Activated CD4-positive, alpha-beta memory T cell treated with anti-CD3 and anti-CD28 coated beads, Interleukin-2, amount 10 ng/mL, durations not matched to agents 7 days and 5 days (primary cell): ENCODE data around the gene NEDD4L. TPM values are rescaled to one million over a fixed set of nuclear protein-coding genes. Genes with fewer than 3 reads are reported as not detected.

Experiments used
- CTCF ChIA-PET: fragments of 350-600 bp; sonication (Branson Sonifier 250); formaldehyde crosslinking; loops from one replicate; lab custom pipeline; 2021; ENCODE audit warnings: antibody characterized with exemption, inconsistent platforms; lab: Charles Lee
- POLR2A ChIA-PET: fragments of 350-600 bp; sonication (Branson Sonifier 250); formaldehyde crosslinking; loops from one replicate; lab custom pipeline; 2021; ENCODE audit warnings: antibody characterized with exemption; lab: Charles Lee
- DNase-seq: peaks from one replicate; pipeline ENCODE4 v3.0.0-alpha.2; 2020
- H3K27ac Mint-ChIP-seq: one replicate; pipeline ENCODE4 v1.8.0; 2021; ENCODE audit warnings: mild to moderate bottlenecking, mixed read lengths
- H3K27me3 Mint-ChIP-seq: one replicate; pipeline ENCODE4 v1.8.0; 2021; ENCODE audit warnings: mixed read lengths
- H3K36me3 Mint-ChIP-seq: one replicate; pipeline ENCODE4 v1.8.0; 2021; ENCODE audit warnings: low read depth, mixed read lengths
- H3K4me1 Mint-ChIP-seq: one replicate; pipeline ENCODE4 v1.8.0; 2021; ENCODE audit warnings: mixed read lengths
- H3K4me3 Mint-ChIP-seq: one replicate; pipeline ENCODE4 v1.8.0; 2021; ENCODE audit warnings: mild to moderate bottlenecking, mixed read lengths
- H3K9me3 Mint-ChIP-seq: one replicate; pipeline ENCODE4 v1.8.0; 2021; ENCODE audit warnings: mixed read lengths
- total RNA-seq, 2 experiments: library from RNA; stranded (reverse); gene quantifications; one replicate each; pipeline ENCODE4 v1.2.3, GENCODE V29; 2021

The NEDD4L gene
- total RNA-seq, 2 experiments from 2014 or later, result 4.6 to 5.8 TPM

DNA sequence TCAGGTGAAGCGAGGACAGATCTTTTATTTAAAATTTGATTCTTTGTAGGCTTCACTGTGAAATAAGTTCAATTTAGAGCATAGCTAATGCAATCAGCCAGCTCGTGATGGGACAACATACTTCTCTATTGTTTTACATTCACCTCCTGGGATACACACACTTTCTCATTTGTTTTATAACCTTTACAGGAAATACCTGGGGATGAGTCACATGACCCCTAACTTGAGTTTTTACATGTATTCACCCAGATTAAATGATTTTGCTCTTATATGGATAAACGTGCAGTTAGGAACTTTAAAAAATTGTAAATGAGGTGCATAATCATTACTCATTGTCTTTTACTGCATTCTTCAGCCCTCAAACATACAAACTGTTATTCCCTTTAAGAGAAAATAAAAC, 152.1 kb downstream of the NEDD4L start:
- ChIA-PET POLR2A (no interaction called here), CTCF (interaction anchor here (2.6 kb wide), 1 partner anchor 15 kb away, joined by 9 read pairs; no protein-coding TSS in a partner anchor)
- peak overlapping the region; percentile 70 for H3K4me3 Mint-ChIP-seq
- no peaks in the 10 kb centered on the region for H3K9me3 Mint-ChIP-seq
- DNase-seq, result no peak
- H3K4me1 Mint-ChIP-seq, result peaks cover 11% of the 10 kb centered on the region
- H3K27ac Mint-ChIP-seq, result no peak overlapping the region
- peaks cover 18% of the 10 kb centered on the region for H3K27me3 Mint-ChIP-seq
- no peaks in the 10 kb centered on the region for H3K36me3 Mint-ChIP-seq

DNA sequence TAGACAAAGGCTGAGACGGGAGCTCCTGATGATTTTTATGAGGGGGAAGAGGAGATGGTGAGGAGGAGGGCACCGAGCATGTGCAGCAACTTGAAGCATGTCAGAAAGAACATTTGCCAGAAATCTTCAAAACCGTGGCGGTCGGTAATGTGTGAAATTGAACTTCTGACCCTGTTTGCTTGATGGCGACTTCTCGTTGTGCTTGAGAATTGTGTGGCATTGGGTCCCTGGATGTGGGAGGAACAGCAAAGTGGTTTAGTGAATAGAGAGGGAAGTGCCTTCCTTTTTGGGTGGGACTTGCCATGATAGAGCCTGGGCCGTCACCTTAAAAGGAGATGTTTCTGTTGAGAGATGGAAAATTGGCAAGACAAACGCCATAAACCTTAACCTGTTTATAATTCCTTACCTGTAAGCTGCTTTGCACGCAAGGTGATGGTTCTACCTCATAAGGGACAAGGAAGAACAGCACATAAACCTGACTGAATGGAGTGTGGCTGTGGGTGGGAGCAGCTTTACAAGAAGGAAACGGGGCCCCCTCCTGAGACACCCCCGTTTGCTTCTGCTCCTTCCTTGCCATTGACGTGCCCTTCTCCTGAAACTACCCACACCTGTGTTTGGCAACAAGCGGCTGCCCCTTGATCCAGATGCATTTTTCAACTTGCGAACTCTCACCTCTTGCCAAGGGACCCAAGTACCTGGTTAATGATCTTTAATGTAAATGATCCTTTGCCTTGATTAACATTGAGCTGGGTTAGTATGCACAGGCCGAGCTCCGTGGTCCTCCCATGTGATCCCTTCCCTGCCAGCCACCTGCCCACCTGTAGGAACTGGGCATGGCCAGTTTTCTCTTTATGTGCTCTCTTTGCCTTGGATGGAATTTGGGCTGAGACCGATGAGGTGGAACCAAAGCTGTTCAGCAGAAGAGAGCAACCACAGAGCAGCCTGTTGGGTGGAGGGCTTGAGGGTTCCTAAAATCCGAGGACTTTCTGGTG, 153.2 kb downstream of the NEDD4L start:
- peaks cover 11% of the 10 kb centered on the region for H3K4me1 Mint-ChIP-seq
- H3K9me3 Mint-ChIP-seq, result no peaks in the 10 kb centered on the region
- CTCF ChIA-PET, result interaction anchor here (0.6 to 2.6 kb wide), 2 partner anchors 15 to 16 kb away, joined by 3 to 9 read pairs; no protein-coding TSS in a partner anchor
- H3K36me3 Mint-ChIP-seq, result no peaks in the 10 kb centered on the region
- no peak for DNase-seq
- no peak overlapping the region for H3K4me3 Mint-ChIP-seq
- POLR2A ChIA-PET, result no interaction called here
- H3K27ac Mint-ChIP-seq, result no peak overlapping the region
- peaks cover 18% of the 10 kb centered on the region for H3K27me3 Mint-ChIP-seq

DNA sequence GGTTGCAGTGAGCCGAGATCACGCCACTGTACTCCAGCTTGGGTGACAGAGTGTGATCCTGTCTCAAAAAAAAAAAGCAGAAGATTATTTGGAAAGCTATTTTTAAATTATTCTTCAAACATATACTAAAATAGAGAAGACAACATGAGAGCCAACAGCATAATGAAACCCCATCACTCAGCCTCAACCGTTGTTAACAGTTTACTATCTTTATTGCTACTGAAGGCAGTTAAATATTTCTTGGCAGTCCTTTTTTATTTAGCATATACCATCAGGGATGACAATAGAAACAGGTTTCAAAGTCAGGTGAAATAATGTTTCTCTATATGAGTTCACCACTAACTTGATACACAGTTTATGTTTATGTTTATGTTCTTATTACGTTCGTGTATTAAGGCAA, 157.2 kb downstream of the NEDD4L start:
- Mint-ChIP-seq H3K4me1 (no peaks in the 10 kb centered on the region), H3K36me3 (no peaks in the 10 kb centered on the region), H3K27ac (no peak overlapping the region), H3K4me3 (no peak overlapping the region), H3K27me3 (peaks cover 3% of the 10 kb centered on the region), H3K9me3 (no peaks in the 10 kb centered on the region)
- no peak for DNase-seq
- POLR2A ChIA-PET, result no interaction called here
- CTCF ChIA-PET, result no interaction called here

GRCh38 chr18:58201733-58202730, 158.0 kb downstream of the NEDD4L start:
- ChIA-PET CTCF (no interaction called here), POLR2A (no interaction called here)
- no peak for DNase-seq
- Mint-ChIP-seq H3K27ac (no peak overlapping the region), H3K27me3 (no peaks in the 10 kb centered on the region), H3K9me3 (no peaks in the 10 kb centered on the region), H3K4me1 (no peaks in the 10 kb centered on the region), H3K4me3 (no peak overlapping the region), H3K36me3 (no peaks in the 10 kb centered on the region)

GRCh38 chr18:58204776-58205442, 160.9 kb downstream of the NEDD4L start:
- Mint-ChIP-seq H3K4me1 (peaks cover 3% of the 10 kb centered on the region), H3K27me3 (no peaks in the 10 kb centered on the region), H3K4me3 (no peak overlapping the region), H3K36me3 (no peaks in the 10 kb centered on the region), H3K9me3 (no peaks in the 10 kb centered on the region), H3K27ac (no peak overlapping the region)
- CTCF ChIA-PET, result no interaction called here
- DNase-seq, result no peak
- POLR2A ChIA-PET, result no interaction called here

DNA sequence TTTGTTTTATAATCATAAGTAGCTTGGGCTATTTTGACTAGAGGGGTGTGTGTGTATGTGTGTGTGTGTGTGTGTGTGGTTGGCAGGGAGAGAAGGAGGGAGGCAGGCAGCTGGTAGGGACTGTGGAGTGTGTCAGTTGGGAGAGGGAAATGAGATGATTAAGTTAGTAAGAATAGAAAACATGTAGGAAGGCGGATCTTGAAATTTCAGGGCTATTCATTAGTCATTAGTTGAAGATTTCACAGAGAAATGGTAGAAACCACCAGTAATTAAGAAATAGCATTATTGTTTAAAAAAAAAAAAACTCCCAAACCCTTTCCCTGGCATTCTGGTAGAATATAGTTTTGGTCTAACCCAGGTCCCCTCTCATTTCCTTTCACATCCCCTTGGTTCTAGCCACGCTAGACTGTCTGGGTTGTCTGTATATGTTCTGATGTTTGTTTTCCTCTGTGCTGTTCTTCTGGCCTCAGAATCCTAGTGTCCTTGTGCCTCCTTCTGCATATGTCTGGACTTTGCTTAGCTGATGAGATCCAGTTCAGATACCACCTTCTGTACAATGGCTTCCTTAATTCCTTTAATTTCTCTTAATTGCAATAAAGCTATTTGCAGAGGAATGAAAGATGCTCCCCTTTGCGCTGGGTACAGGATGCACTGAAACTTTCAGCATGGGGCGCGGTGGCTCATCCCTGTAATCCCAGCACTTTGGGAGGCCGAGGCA, 161.6 kb downstream of the NEDD4L start:
- no peaks in the 10 kb centered on the region for H3K36me3 Mint-ChIP-seq
- no peak overlapping the region for H3K27ac Mint-ChIP-seq
- ChIA-PET POLR2A (no interaction called here), CTCF (no interaction called here)
- H3K27me3 Mint-ChIP-seq, result no peaks in the 10 kb centered on the region
- H3K9me3 Mint-ChIP-seq, result no peaks in the 10 kb centered on the region
- H3K4me3 Mint-ChIP-seq, result no peak overlapping the region
- H3K4me1 Mint-ChIP-seq, result peaks cover 3% of the 10 kb centered on the region
- DNase-seq, result no peak

DNA sequence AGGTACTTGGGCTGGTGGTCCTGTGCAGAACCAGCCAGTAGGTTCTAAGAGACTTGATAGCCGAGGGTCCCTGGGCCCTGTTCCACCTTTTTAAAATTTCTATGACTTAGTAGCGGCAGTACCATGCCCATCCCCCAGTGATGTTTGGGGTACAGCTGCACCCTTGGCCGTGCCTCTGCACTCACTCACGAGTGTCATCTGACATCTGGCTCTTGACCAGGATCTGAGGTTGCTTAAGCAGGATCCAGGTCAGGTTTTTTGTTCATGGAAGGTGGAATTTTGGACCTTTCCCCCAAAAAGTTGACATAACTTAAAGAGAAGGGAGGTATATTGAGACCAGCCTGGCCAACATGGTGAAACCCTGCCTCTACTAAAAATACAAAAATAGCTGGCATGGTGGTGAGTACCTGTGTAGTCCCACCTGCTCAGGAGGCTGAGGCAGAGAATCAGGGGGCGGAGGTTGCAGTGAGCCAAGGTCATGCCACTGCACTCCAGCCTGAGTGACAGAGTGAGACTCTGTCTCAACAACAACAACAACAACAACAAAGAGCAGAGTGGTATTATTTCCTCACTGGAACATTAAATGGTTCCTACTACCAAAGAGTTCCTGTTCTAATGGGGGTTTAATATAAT, 163.6 kb downstream of the NEDD4L start:
- DNase-seq, result no peak
- Mint-ChIP-seq H3K36me3 (no peaks in the 10 kb centered on the region), H3K27ac (no peak overlapping the region)

GRCh38 chr18:58208207-58208932, 164.3 kb downstream of the NEDD4L start:
- no peaks in the 10 kb centered on the region for H3K9me3 Mint-ChIP-seq
- H3K4me1 Mint-ChIP-seq, result peaks cover 6% of the 10 kb centered on the region
- H3K27ac Mint-ChIP-seq, result no peak overlapping the region
- ChIA-PET POLR2A (no interaction called here), CTCF (no interaction called here)
- peaks cover 2% of the 10 kb centered on the region for H3K27me3 Mint-ChIP-seq
- H3K36me3 Mint-ChIP-seq, result no peaks in the 10 kb centered on the region
- no peak for DNase-seq
- H3K4me3 Mint-ChIP-seq, result no peak overlapping the region

More for the DNA sequence above, 163.6 kb downstream of the NEDD4L start:
- ChIA-PET CTCF (interaction anchor here (0.7 kb wide), 1 partner anchor 200 kb away, joined by 3 read pairs; no protein-coding TSS in a partner anchor), POLR2A (no interaction called here)
- Mint-ChIP-seq H3K4me1 (peaks cover 3% of the 10 kb centered on the region), H3K9me3 (no peaks in the 10 kb centered on the region), H3K27me3 (no peaks in the 10 kb centered on the region), H3K4me3 (no peak overlapping the region)

- H3K36me3 Mint-ChIP-seq, result no peaks in the 10 kb centered on the region
- CTCF ChIA-PET, result no interaction called here
- H3K27me3 Mint-ChIP-seq, result peaks cover 3% of the 10 kb centered on the region
- peaks cover 15% of the 10 kb centered on the region for H3K4me1 Mint-ChIP-seq
- no peak overlapping the region for H3K4me3 Mint-ChIP-seq
- no peak overlapping the region for H3K27ac Mint-ChIP-seq
- no peak for DNase-seq
- POLR2A ChIA-PET, result no interaction called here
- no peaks in the 10 kb centered on the region for H3K9me3 Mint-ChIP-seq
Observed at GRCh38 chr18:58209326-58209725, 165.3 kb downstream of the NEDD4L start.

- CTCF ChIA-PET, result no interaction called here
- peaks cover 16% of the 10 kb centered on the region for H3K4me1 Mint-ChIP-seq
Observed at GRCh38 chr18:58211510-58211909, 167.5 kb downstream of the NEDD4L start.

DNA sequence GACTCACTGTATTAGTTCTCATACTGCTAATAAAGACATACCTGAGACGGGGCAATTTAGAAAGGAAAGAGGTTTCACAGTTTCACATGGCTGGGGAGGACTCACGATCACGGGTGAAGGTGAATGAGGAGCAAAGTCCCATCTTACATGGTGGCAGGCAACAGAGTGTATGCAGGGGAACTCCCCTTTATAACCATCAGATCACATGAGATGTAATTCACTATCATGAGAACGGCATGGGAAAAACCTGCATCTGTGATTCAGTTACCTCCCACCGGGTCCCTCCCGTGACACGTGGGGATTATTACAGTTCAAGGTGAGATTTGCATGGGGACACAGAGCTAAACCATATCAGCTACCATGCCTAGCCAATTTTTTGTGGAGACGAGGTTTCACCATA, 168.2 kb downstream of the NEDD4L start:
- CTCF ChIA-PET, result no interaction called here
- peaks cover 16% of the 10 kb centered on the region for H3K4me1 Mint-ChIP-seq
- no peak overlapping the region for H3K27ac Mint-ChIP-seq
- peaks cover 15% of the 10 kb centered on the region for H3K27me3 Mint-ChIP-seq
- no peaks in the 10 kb centered on the region for H3K9me3 Mint-ChIP-seq
- no peak for DNase-seq
- H3K4me3 Mint-ChIP-seq, result no peak overlapping the region
- H3K36me3 Mint-ChIP-seq, result no peaks in the 10 kb centered on the region
- POLR2A ChIA-PET, result no interaction called here

More at GRCh38 chr18:58211510-58211909, 167.5 kb downstream of the NEDD4L start:
- DNase-seq, result no peak
- peaks cover 10% of the 10 kb centered on the region for H3K27me3 Mint-ChIP-seq
- no peaks in the 10 kb centered on the region for H3K36me3 Mint-ChIP-seq
- H3K9me3 Mint-ChIP-seq, result no peaks in the 10 kb centered on the region
- H3K27ac Mint-ChIP-seq, result no peak overlapping the region
- H3K4me3 Mint-ChIP-seq, result no peak overlapping the region
- POLR2A ChIA-PET, result no interaction called here
